HCT116 (cell line): ENCODE measurements around the gene VEGFD. TPM values are rescaled to one million over a fixed set of nuclear protein-coding genes. Genes with fewer than 3 reads are reported as not detected.

Experiments
- ATAC-seq: fragments of 200-7000 bp; cut with Tn5 transposase; 2 replicates; pipeline ENCODE4 v1.9.1; 2020; ENCODE audit warnings: mild to moderate bottlenecking, moderate library complexity
- BruUV-seq: library from RNA; stranded (reverse); fragments of 400-500 nt; replicated peaks from 2 replicates; lab custom pipeline; 2021; lab: Mats Ljungman, UMichigan
- CTCF ChIA-PET: fragments of 300-600 bp; sonication (Branson Sonifier 250); formaldehyde crosslinking; loops from one replicate; lab custom pipeline; 2021; ENCODE audit warnings: antibody characterized with exemption; lab: Charles Lee
- POLR2A ChIA-PET: fragments of 300-600, 350-600 bp; sonication (Branson Sonifier 250); formaldehyde crosslinking; loops from one replicate; lab custom pipeline; 2021; ENCODE audit warnings: antibody characterized with exemption; lab: Charles Lee
- RAD21 ChIA-PET, 2 experiments: fragments of 300-600 bp; sonication (Branson Sonifier 250); formaldehyde crosslinking; loops; one replicate each; lab custom pipeline; 2023; ENCODE audit warnings: low total read pairs in 2 of 2; ENCODE audit not compliant: uncharacterized antibody in 2 of 2, unreplicated experiment in 2 of 2, low non-redundant PET in 1 of 2; lab: Charles Lee
- DNase-seq: peaks from one replicate; pipeline ENCODE4 v3.0.0-alpha.2; 2010; ENCODE audit warnings: low read depth, low spot score
- H2AFZ ChIP-seq: fragments of 200-600 bp; shearing (Covaris generic), sonication (generic); 2 replicates; pipeline ENCODE4 v1.6.1; 2017; ENCODE audit warnings: low read depth, mixed run types, mixed read lengths, antibody characterized with exemption, low read length; ENCODE audit not compliant: poor library complexity, severe bottlenecking
- H3K27ac ChIP-seq: 2 replicates; pipeline ENCODE4 v1.5.1; 2012; ENCODE audit warnings: low read depth, low read length
- H3K27me3 ChIP-seq: fragments of 200-600 bp; sonication (generic); 2 replicates; pipeline ENCODE4 v1.6.1; 2016; ENCODE audit warnings: mixed run types, low read length, mixed read lengths; ENCODE audit not compliant: insufficient read depth
- H3K36me3 ChIP-seq, 2 experiments: fragments of 200-500 bp in 1 of 2; fragments of 200-600 bp in 1 of 2; sonication (Bioruptor generic) in 1 of 2; sonication (generic) in 1 of 2; 2 replicates each; pipeline versions ENCODE4 v1.5.1 to v1.6.1; 2014 to 2016; ENCODE audit warnings: low read length in 2 of 2, inconsistent platforms in 1 of 2, mixed read lengths in 1 of 2, mixed run types in 1 of 2; ENCODE audit not compliant: insufficient read depth in 2 of 2, control insufficient read depth in 1 of 2
- H3K4me1 ChIP-seq, 2 experiments: fragments of 200-600 bp in 1 of 2; sonication (generic) in 1 of 2; 2 replicates each; pipeline versions ENCODE4 v1.5.1 to v1.6.1; 2012 to 2017; ENCODE audit warnings: low read length in 2 of 2, inconsistent platforms in 1 of 2, mild to moderate bottlenecking in 1 of 2, mixed read lengths in 1 of 2, mixed run types in 1 of 2, moderate library complexity in 1 of 2; ENCODE audit not compliant: insufficient read depth in 2 of 2, control insufficient read depth in 1 of 2
- H3K4me2 ChIP-seq: fragments of 200-600 bp; sonication (generic); 2 replicates; pipeline ENCODE4 v1.6.1; 2017; ENCODE audit warnings: mixed run types, low read length, mixed read lengths
- H3K4me3 ChIP-seq, 2 experiments: fragments of 200-600 bp in 1 of 2; sonication (generic) in 1 of 2; replicated peaks in 1 of 2; 2 replicates each; pipeline ENCODE4 v1.5.1; 2011 to 2016; ENCODE audit warnings: low read length in 2 of 2, control low read depth in 1 of 2, low read depth in 1 of 2, mild to moderate bottlenecking in 1 of 2, mixed read lengths in 1 of 2, mixed run types in 1 of 2
- H3K79me2 ChIP-seq: fragments of 200-600 bp; sonication (generic); 2 replicates; pipeline ENCODE4 v1.6.1; 2017; ENCODE audit warnings: mild to moderate bottlenecking, mixed run types, low read length, moderate library complexity, mixed read lengths; ENCODE audit not compliant: insufficient read depth
- H3K9ac ChIP-seq: fragments of 200-600 bp; sonication (generic); 2 replicates; pipeline ENCODE4 v1.6.1; 2016; ENCODE audit warnings: low read length, mixed read lengths
- H3K9me2 ChIP-seq: fragments of 200-600 bp; sonication (generic), shearing (Covaris generic); 2 replicates; pipeline ENCODE4 v1.6.1; 2017; ENCODE audit warnings: mixed run types, mild to moderate bottlenecking, moderate library complexity; ENCODE audit not compliant: insufficient read depth
- H3K9me3 ChIP-seq, 2 experiments: fragments of 200-500 bp in 1 of 2; fragments of 200-600 bp in 1 of 2; sonication (Bioruptor generic) in 1 of 2; sonication (generic) in 1 of 2; 2 replicates each; pipeline ENCODE4 v1.6.1; 2014 to 2017; ENCODE audit warnings: low read length in 2 of 2, mixed read lengths in 2 of 2, inconsistent platforms in 1 of 2, low read depth in 1 of 2, mild to moderate bottlenecking in 1 of 2, mixed run types in 1 of 2, moderate library complexity in 1 of 2; ENCODE audit not compliant: control insufficient read depth in 1 of 2, insufficient read depth in 1 of 2
- H4K20me1 ChIP-seq: fragments of 200-600 bp; sonication (generic), shearing (Covaris generic); 2 replicates; pipeline ENCODE4 v1.6.1; 2017; ENCODE audit warnings: mixed run types, mild to moderate bottlenecking, moderate library complexity; ENCODE audit not compliant: insufficient read depth
- EZH2phosphoT487 ChIP-seq: fragments of 200-600 bp; IDR thresholded peaks from 2 replicates; pipeline ENCODE4 v1.6.1; 2018; ENCODE audit warnings: antibody characterized with exemption, borderline replicate concordance
- FOSL1 ChIP-seq: IDR thresholded peaks from 2 replicates; pipeline ENCODE4 v1.6.1; 2012; ENCODE audit warnings: low read depth
- JUND ChIP-seq: IDR thresholded peaks from 2 replicates; pipeline ENCODE4 v1.6.1; 2012
- POLR2AphosphoS5 ChIP-seq: IDR thresholded peaks from 2 replicates; pipeline ENCODE4 v1.6.1; 2011; ENCODE audit warnings: mild to moderate bottlenecking, low read depth, low read length, moderate library complexity
- SIN3A ChIP-seq: IDR thresholded peaks from 2 replicates; pipeline ENCODE4 v1.6.1; 2012; ENCODE audit warnings: low read depth
- SRF ChIP-seq: IDR thresholded peaks from 2 replicates; pipeline ENCODE4 v1.6.1; 2012; ENCODE audit warnings: low read depth
- ZFX ChIP-seq: fragments of 450-650 bp; IDR thresholded peaks from 2 replicates; pipeline ENCODE4 v1.6.1; 2017
- intact Hi-C: fragments of 100-400 bp; cut with micrococcal nuclease; formaldehyde crosslinking; loops from 2 replicates; pipeline ENCODE4 v1.10.0; 2022
- total RNA-seq: library from RNA; stranded (reverse); gene quantifications from one replicate; pipeline ENCODE4 v1.2.1, GENCODE V29; 2021; ENCODE audit not compliant: unreplicated experiment
- TF ChIP-seq, protein P1 (sequence below): IDR thresholded peaks from 2 replicates; pipeline ENCODE4 v1.6.1; 2011; ENCODE audit warnings: mild to moderate bottlenecking, low read length, moderate library complexity; ENCODE audit not compliant: insufficient replicate concordance; ENCODE audit errors: extremely low read depth
- TF ChIP-seq, protein P2 (sequence below): IDR thresholded peaks from 2 replicates; pipeline ENCODE4 v1.6.1; 2012; ENCODE audit warnings: low read depth
- TF ChIP-seq, protein P3 (sequence below), 3 experiments: fragments of 200-600 bp in 1 of 3; sonication (generic) in 1 of 3; IDR thresholded peaks in 2 of 3; conservative IDR thresholded peaks in 1 of 3; 2 replicates each; pipeline ENCODE4 v1.5.1; 2012 to 2017; ENCODE audit warnings: low read depth in 2 of 3, low read length in 2 of 3, antibody characterized with exemption in 1 of 3, borderline replicate concordance in 1 of 3, control low read depth in 1 of 3, mild to moderate bottlenecking in 1 of 3, mixed read lengths in 1 of 3, mixed run types in 1 of 3, moderate library complexity in 1 of 3; ENCODE audit not compliant: insufficient read depth in 1 of 3
- TF ChIP-seq, protein P4 (sequence below): IDR thresholded peaks from 2 replicates; pipeline ENCODE4 v1.6.1; 2012

VEGFD gene
- total RNA-seq, 1 experiment from 2014 or later, result 0.37 TPM

DNA sequence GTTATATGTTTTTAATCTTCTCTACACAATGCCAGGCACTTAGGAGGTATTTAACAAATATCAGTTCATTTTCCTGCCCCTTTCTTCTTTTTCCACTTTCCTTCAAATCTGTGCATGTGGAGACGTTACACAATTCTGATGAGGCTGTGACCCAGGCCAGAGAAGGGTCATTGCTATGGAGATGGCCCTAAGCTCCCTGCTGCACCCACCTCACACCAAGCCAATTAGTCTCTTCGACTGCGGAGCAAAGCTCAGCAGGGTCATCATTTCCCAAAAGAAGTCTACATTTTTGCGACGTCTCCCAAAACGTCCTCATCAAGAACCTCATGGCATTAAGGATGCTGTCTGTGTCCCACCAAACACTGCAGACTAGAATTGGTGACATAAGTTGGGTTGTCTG lies 28.9 kb upstream of the VEGFD start (continued):
- TF ChIP-seq, protein P1, sequence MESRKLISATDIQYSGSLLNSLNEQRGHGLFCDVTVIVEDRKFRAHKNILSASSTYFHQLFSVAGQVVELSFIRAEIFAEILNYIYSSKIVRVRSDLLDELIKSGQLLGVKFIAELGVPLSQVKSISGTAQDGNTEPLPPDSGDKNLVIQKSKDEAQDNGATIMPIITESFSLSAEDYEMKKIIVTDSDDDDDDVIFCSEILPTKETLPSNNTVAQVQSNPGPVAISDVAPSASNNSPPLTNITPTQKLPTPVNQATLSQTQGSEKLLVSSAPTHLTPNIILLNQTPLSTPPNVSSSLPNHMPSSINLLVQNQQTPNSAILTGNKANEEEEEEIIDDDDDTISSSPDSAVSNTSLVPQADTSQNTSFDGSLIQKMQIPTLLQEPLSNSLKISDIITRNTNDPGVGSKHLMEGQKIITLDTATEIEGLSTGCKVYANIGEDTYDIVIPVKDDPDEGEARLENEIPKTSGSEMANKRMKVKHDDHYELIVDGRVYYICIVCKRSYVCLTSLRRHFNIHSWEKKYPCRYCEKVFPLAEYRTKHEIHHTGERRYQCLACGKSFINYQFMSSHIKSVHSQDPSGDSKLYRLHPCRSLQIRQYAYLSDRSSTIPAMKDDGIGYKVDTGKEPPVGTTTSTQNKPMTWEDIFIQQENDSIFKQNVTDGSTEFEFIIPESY, result no peak
- TF ChIP-seq SRF, result no peak

DNA sequence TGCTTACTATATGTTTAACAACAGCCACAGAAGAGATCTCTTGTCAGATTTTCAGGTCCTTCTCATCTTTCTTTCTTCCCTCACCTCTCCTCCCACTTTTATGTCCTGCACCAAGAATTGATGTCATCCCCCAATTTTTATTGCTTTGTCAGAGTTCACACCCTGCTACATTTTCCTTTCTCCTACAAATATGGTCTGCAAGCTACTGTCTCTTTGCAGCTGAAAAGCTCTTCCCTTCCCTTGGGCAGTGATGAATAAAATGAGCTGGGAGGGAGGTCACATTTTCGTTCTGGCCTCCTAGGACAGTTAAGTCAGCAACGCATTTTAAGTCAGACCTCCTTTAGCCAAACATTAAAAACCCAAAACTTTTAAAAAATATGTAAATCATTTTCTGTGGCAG lies 26.7 kb upstream of the VEGFD start:
- CTCF ChIA-PET, result no interaction called here
- no peak for TF ChIP-seq ZFX
- TF ChIP-seq, protein P2, sequence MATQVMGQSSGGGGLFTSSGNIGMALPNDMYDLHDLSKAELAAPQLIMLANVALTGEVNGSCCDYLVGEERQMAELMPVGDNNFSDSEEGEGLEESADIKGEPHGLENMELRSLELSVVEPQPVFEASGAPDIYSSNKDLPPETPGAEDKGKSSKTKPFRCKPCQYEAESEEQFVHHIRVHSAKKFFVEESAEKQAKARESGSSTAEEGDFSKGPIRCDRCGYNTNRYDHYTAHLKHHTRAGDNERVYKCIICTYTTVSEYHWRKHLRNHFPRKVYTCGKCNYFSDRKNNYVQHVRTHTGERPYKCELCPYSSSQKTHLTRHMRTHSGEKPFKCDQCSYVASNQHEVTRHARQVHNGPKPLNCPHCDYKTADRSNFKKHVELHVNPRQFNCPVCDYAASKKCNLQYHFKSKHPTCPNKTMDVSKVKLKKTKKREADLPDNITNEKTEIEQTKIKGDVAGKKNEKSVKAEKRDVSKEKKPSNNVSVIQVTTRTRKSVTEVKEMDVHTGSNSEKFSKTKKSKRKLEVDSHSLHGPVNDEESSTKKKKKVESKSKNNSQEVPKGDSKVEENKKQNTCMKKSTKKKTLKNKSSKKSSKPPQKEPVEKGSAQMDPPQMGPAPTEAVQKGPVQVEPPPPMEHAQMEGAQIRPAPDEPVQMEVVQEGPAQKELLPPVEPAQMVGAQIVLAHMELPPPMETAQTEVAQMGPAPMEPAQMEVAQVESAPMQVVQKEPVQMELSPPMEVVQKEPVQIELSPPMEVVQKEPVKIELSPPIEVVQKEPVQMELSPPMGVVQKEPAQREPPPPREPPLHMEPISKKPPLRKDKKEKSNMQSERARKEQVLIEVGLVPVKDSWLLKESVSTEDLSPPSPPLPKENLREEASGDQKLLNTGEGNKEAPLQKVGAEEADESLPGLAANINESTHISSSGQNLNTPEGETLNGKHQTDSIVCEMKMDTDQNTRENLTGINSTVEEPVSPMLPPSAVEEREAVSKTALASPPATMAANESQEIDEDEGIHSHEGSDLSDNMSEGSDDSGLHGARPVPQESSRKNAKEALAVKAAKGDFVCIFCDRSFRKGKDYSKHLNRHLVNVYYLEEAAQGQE, result no peak
- TF ChIP-seq EZH2phosphoT487, result no peak
- TF ChIP-seq, protein P3, sequence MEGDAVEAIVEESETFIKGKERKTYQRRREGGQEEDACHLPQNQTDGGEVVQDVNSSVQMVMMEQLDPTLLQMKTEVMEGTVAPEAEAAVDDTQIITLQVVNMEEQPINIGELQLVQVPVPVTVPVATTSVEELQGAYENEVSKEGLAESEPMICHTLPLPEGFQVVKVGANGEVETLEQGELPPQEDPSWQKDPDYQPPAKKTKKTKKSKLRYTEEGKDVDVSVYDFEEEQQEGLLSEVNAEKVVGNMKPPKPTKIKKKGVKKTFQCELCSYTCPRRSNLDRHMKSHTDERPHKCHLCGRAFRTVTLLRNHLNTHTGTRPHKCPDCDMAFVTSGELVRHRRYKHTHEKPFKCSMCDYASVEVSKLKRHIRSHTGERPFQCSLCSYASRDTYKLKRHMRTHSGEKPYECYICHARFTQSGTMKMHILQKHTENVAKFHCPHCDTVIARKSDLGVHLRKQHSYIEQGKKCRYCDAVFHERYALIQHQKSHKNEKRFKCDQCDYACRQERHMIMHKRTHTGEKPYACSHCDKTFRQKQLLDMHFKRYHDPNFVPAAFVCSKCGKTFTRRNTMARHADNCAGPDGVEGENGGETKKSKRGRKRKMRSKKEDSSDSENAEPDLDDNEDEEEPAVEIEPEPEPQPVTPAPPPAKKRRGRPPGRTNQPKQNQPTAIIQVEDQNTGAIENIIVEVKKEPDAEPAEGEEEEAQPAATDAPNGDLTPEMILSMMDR (IDR thresholded peaks at IDR 0.05 in 2 of 3, conservative IDR thresholded peaks at IDR 0.05 in 1 of 3; ENCODE audit: borderline replicate concordance in 1 of 3, insufficient read depth in 1 of 3, low read depth in 2 of 3, low read length in 2 of 3), result no peak
- TF ChIP-seq SIN3A, result no peak
- TF ChIP-seq SRF, result no peak
- TF ChIP-seq JUND, result no peak
- TF ChIP-seq POLR2AphosphoS5, result no peak
- TF ChIP-seq FOSL1, result no peak
- TF ChIP-seq, protein P4, sequence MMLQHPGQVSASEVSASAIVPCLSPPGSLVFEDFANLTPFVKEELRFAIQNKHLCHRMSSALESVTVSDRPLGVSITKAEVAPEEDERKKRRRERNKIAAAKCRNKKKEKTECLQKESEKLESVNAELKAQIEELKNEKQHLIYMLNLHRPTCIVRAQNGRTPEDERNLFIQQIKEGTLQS, result no peak
- TF ChIP-seq, protein P1, result no peak
- intact Hi-C loops, result no loop called here
- Histone ChIP-seq H3K79me2 (no peaks in the 10 kb centered on the region), H2AFZ (no peak overlapping the region), H3K27me3 (no peaks in the 10 kb centered on the region), H3K4me2 (no peak overlapping the region), H3K27ac (no peak overlapping the region), H3K9ac (no peak overlapping the region), H4K20me1 (no peaks in the 10 kb centered on the region), H3K4me1 (no peaks in the 10 kb centered on the region), H3K9me2 (no peaks in the 10 kb centered on the region), H3K4me3 (no peak overlapping the region), H3K36me3 (no peaks in the 10 kb centered on the region), H3K9me3 (no peaks in the 10 kb centered on the region)
- POLR2A ChIA-PET, result no interaction called here
- BruUV-seq, result no TSS peak
- no peak for ATAC-seq
- DNase-seq, result no peak
- RAD21 ChIA-PET, result no interaction called here
